ENCODE measurements around the gene TIMELESS. TPM values are rescaled to one million over a fixed set of nuclear protein-coding genes. Genes with fewer than 3 reads are reported as not detected.

TIMELESS gene
- total RNA-seq, 4 donors from 2014 or later = 2.9 to 6.5 (median 3.7) TPM

DNA sequence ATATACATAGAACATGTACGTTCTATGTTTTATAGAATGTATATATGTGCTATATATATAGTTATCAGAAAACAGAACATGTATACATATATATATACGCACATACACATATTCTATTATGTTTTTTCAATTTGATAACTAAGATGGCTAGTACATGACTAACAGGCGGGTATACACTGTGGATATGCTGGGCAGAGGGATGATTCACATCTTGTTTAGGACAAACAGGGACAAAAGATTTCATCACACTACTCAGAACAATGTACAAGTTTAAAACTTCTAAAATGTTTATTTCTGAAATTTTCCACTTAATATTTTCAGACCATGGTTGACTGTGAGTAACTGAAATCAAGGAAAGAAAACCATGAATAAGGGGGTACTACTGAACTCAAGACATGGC is 17.4 kb downstream of the TIMELESS start:
- intact Hi-C loops (cut with DNase I; ENCODE audit: low total_unique reads) = no loop called here
- H3K4me3 ChIP-seq (ENCODE audit: low read depth, poor library complexity, severe bottlenecking) = no peak overlapping the region
- no peak for DNase-seq (ENCODE audit: low spot score in 2 of 2)
- TF ChIP-seq, protein P1, sequence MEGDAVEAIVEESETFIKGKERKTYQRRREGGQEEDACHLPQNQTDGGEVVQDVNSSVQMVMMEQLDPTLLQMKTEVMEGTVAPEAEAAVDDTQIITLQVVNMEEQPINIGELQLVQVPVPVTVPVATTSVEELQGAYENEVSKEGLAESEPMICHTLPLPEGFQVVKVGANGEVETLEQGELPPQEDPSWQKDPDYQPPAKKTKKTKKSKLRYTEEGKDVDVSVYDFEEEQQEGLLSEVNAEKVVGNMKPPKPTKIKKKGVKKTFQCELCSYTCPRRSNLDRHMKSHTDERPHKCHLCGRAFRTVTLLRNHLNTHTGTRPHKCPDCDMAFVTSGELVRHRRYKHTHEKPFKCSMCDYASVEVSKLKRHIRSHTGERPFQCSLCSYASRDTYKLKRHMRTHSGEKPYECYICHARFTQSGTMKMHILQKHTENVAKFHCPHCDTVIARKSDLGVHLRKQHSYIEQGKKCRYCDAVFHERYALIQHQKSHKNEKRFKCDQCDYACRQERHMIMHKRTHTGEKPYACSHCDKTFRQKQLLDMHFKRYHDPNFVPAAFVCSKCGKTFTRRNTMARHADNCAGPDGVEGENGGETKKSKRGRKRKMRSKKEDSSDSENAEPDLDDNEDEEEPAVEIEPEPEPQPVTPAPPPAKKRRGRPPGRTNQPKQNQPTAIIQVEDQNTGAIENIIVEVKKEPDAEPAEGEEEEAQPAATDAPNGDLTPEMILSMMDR (IDR thresholded peaks at IDR 0.05) = no peak
- no peak for TF ChIP-seq POLR2A (IDR thresholded peaks at IDR 0.05)
- WGBS, 2 donors = 96 to 99% methylated on average over 3 of the region's 3 CpGs

DNA sequence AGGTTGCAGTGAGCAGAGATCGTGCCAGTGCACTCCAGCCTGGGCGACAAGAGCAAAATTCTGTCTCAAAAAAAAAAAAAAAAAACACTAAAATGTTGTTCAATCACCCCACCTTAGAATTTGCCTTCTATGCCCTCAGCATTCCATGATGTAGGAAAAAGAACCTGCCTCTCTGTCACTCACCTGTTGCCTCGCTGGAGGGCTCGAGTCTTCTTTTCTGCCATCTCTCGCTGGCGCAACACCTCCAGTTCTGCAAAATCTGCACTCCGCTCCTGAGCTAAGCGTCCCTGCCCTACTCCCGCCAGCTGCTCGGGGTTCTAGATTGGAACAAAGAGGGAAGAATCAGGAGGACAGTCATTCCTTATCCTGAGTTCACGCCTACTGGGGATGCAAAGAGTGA is 17.9 kb downstream of the TIMELESS start:
- intact Hi-C loops (cut with DNase I; ENCODE audit: low total_unique reads) = no loop called here
- WGBS, 2 donors = 97 to 99% methylated on average over 11 of the region's 11 CpGs
- no peak for TF ChIP-seq POLR2A (IDR thresholded peaks at IDR 0.05)
- TF ChIP-seq, protein P1 (IDR thresholded peaks at IDR 0.05) = no peak

DNA sequence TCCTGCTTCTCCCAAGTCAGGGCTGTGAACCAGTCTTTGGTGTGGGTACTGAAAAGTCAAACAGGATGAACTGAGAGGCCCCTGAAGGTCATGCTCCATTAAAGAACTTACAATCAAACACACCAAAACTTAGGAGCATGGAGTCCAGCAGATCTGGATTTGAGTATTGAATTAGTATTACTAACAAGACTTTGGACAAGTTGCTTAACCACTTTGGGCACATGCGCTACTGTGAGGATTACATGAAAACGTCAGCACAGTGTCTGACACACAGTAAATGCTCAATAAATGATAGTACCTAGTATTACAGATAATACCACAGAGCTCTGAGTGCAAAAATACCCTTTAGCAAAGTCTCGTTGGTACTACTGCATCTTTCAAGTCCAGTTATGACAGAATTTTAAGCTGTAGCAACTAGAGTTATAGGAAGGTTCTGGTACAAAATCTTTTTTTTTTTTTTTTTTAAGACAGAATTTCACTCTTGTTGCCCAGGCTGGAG is 23.2 kb downstream of the TIMELESS start:
- no peak for DNase-seq (ENCODE audit: low spot score in 2 of 2)
- 60 to 61% methylated on average over 3 of the region's 3 CpGs for WGBS, 2 donors
- TF ChIP-seq POLR2A (IDR thresholded peaks at IDR 0.05) = no peak
- TF ChIP-seq, protein P1 (IDR thresholded peaks at IDR 0.05) = no peak
- no peak overlapping the region for H3K4me3 ChIP-seq (ENCODE audit: low read depth, poor library complexity, severe bottlenecking)
- intact Hi-C loops (cut with DNase I; ENCODE audit: low total_unique reads) = no loop called here

More for the DNA sequence above, 17.9 kb downstream of the TIMELESS start:
- DNase-seq (ENCODE audit: low spot score in 2 of 2) = no peak
- H3K4me3 ChIP-seq (ENCODE audit: low read depth, poor library complexity, severe bottlenecking) = no peak overlapping the region

DNA sequence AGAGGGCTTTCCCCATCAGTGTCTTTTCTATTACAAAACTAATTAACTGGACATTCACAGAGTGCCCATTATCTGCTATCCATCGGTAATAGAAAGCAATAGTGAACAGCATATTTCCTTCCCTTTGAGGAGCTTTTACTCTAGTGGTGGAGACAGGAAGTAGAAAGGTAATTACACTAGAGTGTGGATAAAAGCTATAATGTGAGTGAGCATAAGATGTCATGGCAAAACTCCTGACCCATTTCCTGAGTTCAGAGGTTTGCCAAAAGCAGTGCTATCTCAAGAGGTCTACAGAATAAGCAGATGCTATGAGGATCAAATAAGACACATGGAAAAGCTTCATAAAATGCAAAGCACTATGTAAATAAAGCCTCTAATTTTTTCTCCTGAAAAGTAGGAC is 24.0 kb downstream of the TIMELESS start:
- no peak for TF ChIP-seq POLR2A (IDR thresholded peaks at IDR 0.05)
- TF ChIP-seq, protein P1 (IDR thresholded peaks at IDR 0.05) = no peak
- intact Hi-C loops (cut with DNase I; ENCODE audit: low total_unique reads) = no loop called here
- 81 to 85% methylated on average over 1 of the region's 1 CpG for WGBS, 2 donors

DNA sequence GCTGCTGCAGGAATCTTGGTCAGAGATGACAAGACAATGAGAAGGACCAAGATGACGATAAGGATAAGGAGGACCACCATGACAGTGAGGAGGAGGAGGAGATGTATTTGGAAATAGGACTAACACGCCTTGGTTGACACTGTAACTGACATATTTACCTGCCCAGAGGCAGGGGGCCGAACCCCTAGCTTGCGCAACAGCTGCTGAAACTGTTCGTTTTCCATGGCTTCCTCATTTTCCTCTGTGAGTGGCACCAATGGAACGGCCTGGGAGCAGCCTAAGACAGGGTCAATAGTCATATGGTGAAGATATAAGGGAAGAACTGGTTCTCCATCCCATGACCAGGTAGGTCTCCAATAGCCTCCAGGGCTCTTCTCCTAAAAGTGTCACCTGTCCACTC is 28.8 kb downstream of the TIMELESS start:
- no peak overlapping the region for H3K4me3 ChIP-seq (ENCODE audit: low read depth, poor library complexity, severe bottlenecking)
- WGBS, 2 donors = 83 to 84% methylated on average over 6 of the region's 6 CpGs
- TF ChIP-seq POLR2A (IDR thresholded peaks at IDR 0.05) = no peak
- TF ChIP-seq, protein P1 (IDR thresholded peaks at IDR 0.05) = no peak
- intact Hi-C loops (cut with DNase I; ENCODE audit: low total_unique reads) = no loop called here
- no peak for DNase-seq (ENCODE audit: low spot score in 2 of 2)

More for the DNA sequence above, 24.0 kb downstream of the TIMELESS start:
- no peak overlapping the region for H3K4me3 ChIP-seq (ENCODE audit: low read depth, poor library complexity, severe bottlenecking)
- no peak for DNase-seq (ENCODE audit: low spot score in 2 of 2)

DNA sequence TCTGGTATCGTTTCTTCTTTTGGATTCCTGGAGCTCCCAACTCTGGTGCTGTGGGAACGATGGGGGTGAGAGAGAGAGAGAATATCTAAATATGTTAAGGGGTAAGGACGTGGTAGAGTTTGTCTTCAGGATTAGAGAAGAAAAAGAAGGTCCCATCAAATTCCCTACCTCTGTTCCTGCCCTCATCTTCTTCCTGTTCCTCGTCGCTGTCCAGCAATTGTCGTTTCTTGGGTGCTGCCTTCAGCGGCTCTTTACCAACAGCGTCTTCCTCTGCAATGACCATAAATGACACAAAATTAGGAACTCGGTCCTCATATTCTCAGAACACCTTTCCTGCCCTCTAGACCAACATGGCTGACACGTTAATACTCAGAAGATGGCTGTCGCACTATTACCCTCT is 31.5 kb downstream of the TIMELESS start:
- no peak for TF ChIP-seq POLR2A (IDR thresholded peaks at IDR 0.05)
- TF ChIP-seq, protein P1 (IDR thresholded peaks at IDR 0.05) = no peak
- DNase-seq (ENCODE audit: low spot score in 2 of 2) = no peak
- no peak overlapping the region for H3K4me3 ChIP-seq (ENCODE audit: low read depth, poor library complexity, severe bottlenecking)
- intact Hi-C loops (cut with DNase I; ENCODE audit: low total_unique reads) = no loop called here
- WGBS, 2 donors = 95 to 97% methylated on average over 11 of the region's 11 CpGs
